IMR-90 (cell line): Measurements from ENCODE around the gene NEO1. TPM values are rescaled to one million over a fixed set of nuclear protein-coding genes. Genes with fewer than 3 reads are reported as not detected.

Experiments
- ATAC-seq: fragments of 200-7000 bp; cut with Tn5 transposase; 2 replicates; pipeline ENCODE4 v1.9.1; 2020; ENCODE audit warnings: low read depth, mild to moderate bottlenecking, moderate library complexity
- BruUV-seq: library from RNA; stranded (reverse); fragments of 400-500 nt; replicated peaks from 2 replicates; lab custom pipeline; 2021; lab: Mats Ljungman, UMichigan
- CTCF ChIA-PET: fragments of 300-600 bp; formaldehyde crosslinking; extraction: SDS; loops from one replicate; lab custom pipeline; 2021; ENCODE audit warnings: antibody characterized with exemption; lab: Yijun Ruan, JAX
- POLR2A ChIA-PET: fragments of 300-600 bp; sonication (Branson Sonifier 250); formaldehyde crosslinking; loops from one replicate; lab custom pipeline; 2022; ENCODE audit warnings: antibody characterized with exemption; ENCODE audit not compliant: unreplicated experiment; lab: Charles Lee
- DNase-seq: peaks from one replicate; pipeline ENCODE4 v3.0.0; 2013
- H2AFZ ChIP-seq: replicated peaks from 2 replicates; pipeline ENCODE3; 2013; ENCODE audit warnings: low read length, mild to moderate bottlenecking; ENCODE audit not compliant: poor library complexity
- H2AK5ac ChIP-seq: 2 replicates; pipeline ENCODE4 v1.6.1; 2013; ENCODE audit warnings: low read depth, low read length, inconsistent platforms
- H2AK9ac ChIP-seq: replicated peaks from 2 replicates; pipeline ENCODE3; 2013; ENCODE audit warnings: mild to moderate bottlenecking, low read depth, low read length, moderate library complexity; ENCODE audit not compliant: poor library complexity
- H2BK120ac ChIP-seq: 2 replicates; pipeline ENCODE4 v1.6.1; 2013; ENCODE audit warnings: low read depth, low read length, inconsistent platforms
- H2BK15ac ChIP-seq: 3 replicates; pipeline ENCODE4 v1.6.1; 2013; ENCODE audit warnings: low read depth, low read length, inconsistent platforms
- H2BK20ac ChIP-seq: 2 replicates; pipeline ENCODE4 v1.6.1; 2013; ENCODE audit warnings: low read depth, mild to moderate bottlenecking, inconsistent platforms, low read length, moderate library complexity
- H2BK5ac ChIP-seq: 2 replicates; pipeline ENCODE4 v1.6.1; 2013; ENCODE audit warnings: mild to moderate bottlenecking, low read depth, low read length, inconsistent platforms; ENCODE audit not compliant: poor library complexity, severe bottlenecking
- H3K14ac ChIP-seq: replicated peaks from 2 replicates; pipeline ENCODE4 v1.6.1; 2013; ENCODE audit warnings: low read depth, low read length, inconsistent platforms
- H3K18ac ChIP-seq: 2 replicates; pipeline ENCODE4 v1.6.1; 2013; ENCODE audit warnings: low read depth, low read length, control low read depth
- H3K23ac ChIP-seq: 2 replicates; pipeline ENCODE4 v1.6.1; 2013; ENCODE audit warnings: low read depth, low read length, inconsistent platforms
- H3K27ac ChIP-seq: 2 replicates; pipeline ENCODE4 v1.5.1; 2013; ENCODE audit warnings: mild to moderate bottlenecking, control low read depth, low read length; ENCODE audit not compliant: insufficient read depth
- H3K27me3 ChIP-seq: 2 replicates; pipeline ENCODE4 v1.6.1; 2013; ENCODE audit warnings: low read length; ENCODE audit not compliant: control insufficient read depth, insufficient read depth
- H3K36me3 ChIP-seq: 2 replicates; pipeline ENCODE4 v1.6.1; 2013; ENCODE audit warnings: low read length, mixed read lengths; ENCODE audit not compliant: control insufficient read depth, insufficient read depth
- H3K4ac ChIP-seq: 2 replicates; pipeline ENCODE4 v1.6.1; 2013; ENCODE audit warnings: low read depth, low read length, inconsistent platforms
- H3K4me1 ChIP-seq: 2 replicates; pipeline ENCODE4 v1.6.1; 2013; ENCODE audit warnings: low read length, mixed read lengths; ENCODE audit not compliant: control insufficient read depth, insufficient read depth
- H3K4me2 ChIP-seq: 2 replicates; pipeline ENCODE4 v1.6.1; 2013; ENCODE audit warnings: low read depth, mild to moderate bottlenecking, control low read depth, low read length, moderate library complexity
- H3K4me3 ChIP-seq: 2 replicates; pipeline ENCODE4 v1.5.1; 2013; ENCODE audit warnings: low read depth, mild to moderate bottlenecking, control low read depth, low read length, moderate library complexity; ENCODE audit not compliant: insufficient read depth
- H3K56ac ChIP-seq: 2 replicates; pipeline ENCODE4 v1.6.1; 2013; ENCODE audit warnings: low read length, inconsistent platforms; ENCODE audit not compliant: insufficient read depth; ENCODE audit errors: extremely low read depth
- H3K79me1 ChIP-seq, 2 experiments: 2 replicates each; pipeline ENCODE4 v1.6.1; 2013; ENCODE audit warnings: low read length in 2 of 2, inconsistent platforms in 1 of 2, low read depth in 1 of 2
- H3K9ac ChIP-seq: 2 replicates; pipeline ENCODE4 v1.6.1; 2013; ENCODE audit warnings: low read depth, low read length, control low read depth
- H3K9me1 ChIP-seq: 2 replicates; pipeline ENCODE4 v1.6.1; 2013; ENCODE audit warnings: low read length, inconsistent platforms; ENCODE audit not compliant: insufficient read depth
- H3K9me3 ChIP-seq: 2 replicates; pipeline ENCODE4 v1.6.1; 2013; ENCODE audit warnings: low read length; ENCODE audit not compliant: control insufficient read depth, insufficient read depth
- H4K20me1 ChIP-seq: 2 replicates; pipeline ENCODE4 v1.6.1; 2013; ENCODE audit warnings: low read length, inconsistent platforms; ENCODE audit not compliant: insufficient read depth
- H4K5ac ChIP-seq: 2 replicates; pipeline ENCODE4 v1.6.1; 2013; ENCODE audit warnings: mild to moderate bottlenecking, low read depth, low read length, control low read depth
- H4K8ac ChIP-seq, 2 experiments: 2 replicates each; pipeline ENCODE4 v1.6.1; 2013; ENCODE audit warnings: low read depth in 2 of 2, low read length in 2 of 2, control low read depth in 1 of 2, inconsistent platforms in 1 of 2
- H4K91ac ChIP-seq: 2 replicates; pipeline ENCODE4 v1.6.1; 2013; ENCODE audit warnings: low read depth, low read length, inconsistent platforms; ENCODE audit not compliant: insufficient read depth
- BHLHE40 ChIP-seq: fragments of 150-350 bp; IDR thresholded peaks from 2 replicates; pipeline ENCODE4 v1.6.1; 2016; ENCODE audit warnings: mild to moderate bottlenecking, low read depth, low read length
- CEBPB ChIP-seq: IDR thresholded peaks from 2 replicates; pipeline ENCODE4 v1.6.1; 2012; ENCODE audit warnings: low read depth, low read length, improper control_type of control experiment
- CTCF ChIP-seq: conservative IDR thresholded peaks from 2 replicates; pipeline ENCODE4 v1.5.1; 2012; ENCODE audit warnings: mild to moderate bottlenecking, low read depth, low read length, improper control_type of control experiment
- ELK1 ChIP-seq: fragments of 150-350 bp; IDR thresholded peaks from 2 replicates; pipeline ENCODE4 v1.6.1; 2016; ENCODE audit warnings: low read depth, mild to moderate bottlenecking, low read length, moderate library complexity, borderline replicate concordance
- FOS ChIP-seq: fragments of 150-350 bp; IDR thresholded peaks from 2 replicates; pipeline ENCODE4 v1.6.1; 2016; ENCODE audit warnings: low read depth, low read length
- MXI1 ChIP-seq: IDR thresholded peaks from 2 replicates; pipeline ENCODE4 v1.6.1; 2012; ENCODE audit warnings: low read depth, mild to moderate bottlenecking, low read length, moderate library complexity, borderline replicate concordance
- POLR2A ChIP-seq: IDR thresholded peaks from 2 replicates; pipeline ENCODE4 v1.6.1; 2012; ENCODE audit warnings: mild to moderate bottlenecking, low read depth, low read length
- RFX5 ChIP-seq: IDR thresholded peaks from 2 replicates; pipeline ENCODE4 v1.8.0; 2012; ENCODE audit warnings: low read depth, mild to moderate bottlenecking, low read length, moderate library complexity
- WGBS, 2 experiments: methylation state at CpG; one replicate each; pipeline versions ENCODE4 v1.1.5 to v1.1.7; 2013; ENCODE audit warnings: missing lambda C conversion rate in 2 of 2; ENCODE audit not compliant: insufficient read length in 1 of 2; ENCODE audit errors: extremely low coverage in 2 of 2; 5-methylcytosine and 5-hydroxymethylcytosine counted together
- dilution Hi-C: fragments of 300-500 bp; cut with HindIII; formaldehyde crosslinking; loops from one replicate; pipeline ENCODE4 v1.14.3; 2018; ENCODE audit warnings: low sequenced_read_pairs; ENCODE audit not compliant: unreplicated experiment
- in situ Hi-C: fragments of 300-500 bp; cut with MboI; formaldehyde crosslinking; loops from 3 replicates; pipeline ENCODE4 v1.14.3; 2019; ENCODE audit warnings: low sequenced_read_pairs, inconsistent platforms, mixed read lengths
- intact Hi-C: fragments of 100-400 bp; cut with micrococcal nuclease; formaldehyde crosslinking; loops from 2 replicates; pipeline ENCODE4 v1.10.0; 2022
- polyA plus RNA-seq, 3 experiments: library from polyadenylated mRNA; depleted of rRNA; stranded (reverse); fragments of >200 nt; gene quantifications; 2 replicates each; pipeline ENCODE4 v1.2.3, GENCODE V29; 2012; ENCODE audit warnings: low replicate concordance in 1 of 3
- total RNA-seq: library from RNA; depleted of rRNA; stranded (reverse); fragments of >200 nt; gene quantifications from 2 replicates; pipeline ENCODE4 v1.2.3, GENCODE V29; 2012

The NEO1 gene
- total and polyA plus RNA-seq, 2 of the 4 experiments (the other 2 are of a cell fraction), result 16.3 to 18.5 TPM

- no peak for TF ChIP-seq RFX5
Observed at GRCh38 chr15:73282567-73283365, 230.5 kb downstream of the NEO1 start (continued).

GRCh38 chr15:73283366-73283962 lies 231.2 kb downstream of the NEO1 start:
- Histone ChIP-seq H4K91ac (no peak overlapping the region), H3K27me3 (no peaks in the 10 kb centered on the region), H2BK120ac (no peak overlapping the region), H3K23ac (no peak overlapping the region), H2AFZ (no peak overlapping the region), H3K9ac (no peak overlapping the region), H2BK20ac (no peak overlapping the region), H2BK15ac (no peak overlapping the region), H3K56ac (no peak overlapping the region), H3K4me1 (no peaks in the 10 kb centered on the region), H4K8ac (no peak overlapping the region), H4K5ac (no peak overlapping the region), H3K79me1 (no peaks in the 10 kb centered on the region), H2BK5ac (no peak overlapping the region), H3K18ac (no peak overlapping the region), H2AK9ac (no peak overlapping the region), H3K9me3 (no peaks in the 10 kb centered on the region), H3K9me1 (peaks cover 4% of the 10 kb centered on the region; the same call in 1 of the 2 replicates), H3K14ac (no peak overlapping the region), H4K20me1 (no peaks in the 10 kb centered on the region), H2AK5ac (no peak overlapping the region), H3K4me2 (no peak overlapping the region), H3K36me3 (peaks cover 11% of the 10 kb centered on the region; the same call in 1 of the 2 replicates), H3K27ac (no peak overlapping the region), H3K4ac (no peak overlapping the region), H3K4me3 (no peak overlapping the region)
- intact Hi-C loops (loop anchor here (5.0 kb wide), 1 partner anchor 419 kb away; no protein-coding TSS in a partner anchor), in situ Hi-C loops (no loop called here), dilution Hi-C loops (no loop called here)
- ATAC-seq, result peak; percentile 45
- CTCF ChIA-PET, result interaction anchor here (0.7 kb wide), 1 partner anchor 9 kb away, joined by 4 read pairs; no protein-coding TSS in a partner anchor
- no TSS peak for BruUV-seq
- POLR2A ChIA-PET, result no interaction called here
- DNase-seq, result no peak
- WGBS, 2 experiments, result no CpG with 5 or more reads among the region's 2 CpGs
- TF ChIP-seq CTCF, result no peak
- no peak for TF ChIP-seq POLR2A
- TF ChIP-seq MXI1, result no peak
- TF ChIP-seq ELK1, result no peak
- no peak for TF ChIP-seq RFX5
- no peak for TF ChIP-seq BHLHE40
- TF ChIP-seq CEBPB, result no peak
- TF ChIP-seq FOS, result no peak
